HEK293T (cell line): Measurements from ENCODE around the gene ABCC6.

ENCODE experiments used
- CTBP1 ChIP-seq: fragments of 450-650 bp; IDR thresholded peaks from 2 replicates; pipeline ENCODE4 v1.6.1; 2016; ENCODE audit warnings: borderline replicate concordance
- FOXK2 ChIP-seq: fragments of 450-650 bp; IDR thresholded peaks from 2 replicates; pipeline ENCODE4 v1.6.1; 2016; ENCODE audit warnings: mild to moderate bottlenecking
- L3MBTL2 ChIP-seq: fragments of 450-650 bp; conservative IDR thresholded peaks from 2 replicates; pipeline ENCODE4 v1.6.1; 2016; ENCODE audit warnings: mild to moderate bottlenecking
- SP1 ChIP-seq: fragments of 450-650 bp; IDR thresholded peaks from 2 replicates; pipeline ENCODE4 v1.6.1; 2017

DNA sequence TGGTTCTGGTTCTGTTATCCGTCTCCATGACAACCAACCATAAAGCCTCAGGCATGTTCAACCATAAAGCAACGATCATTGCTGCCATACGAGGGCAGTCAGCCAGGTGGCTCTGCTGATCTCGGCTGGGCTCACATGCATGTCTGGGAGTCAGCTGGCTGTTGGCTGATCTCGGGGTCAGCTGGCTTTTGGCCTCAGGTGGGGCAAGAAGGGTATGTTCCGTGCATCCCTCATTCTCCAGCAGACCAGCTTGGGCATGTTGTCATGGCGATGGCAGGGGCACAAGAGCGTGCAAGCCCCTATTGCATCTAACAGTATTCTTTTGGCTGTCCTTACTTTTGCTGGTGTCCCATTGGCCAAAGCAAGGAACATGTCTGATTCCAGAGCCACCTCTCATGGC is 86.2 kb downstream of the ABCC6 start:
- TF ChIP-seq L3MBTL2 (no peak), CTBP1 (no peak), SP1 (no peak), FOXK2 (no peak)
